ENCODE data around the gene KIF16B.
"Not testable (repeated sequence)": the region's sequence is repeated elsewhere in the genome, so short reads cannot be mapped to it uniquely, and the experiment has no call there.

The KIF16B gene

GRCh38 chr20:16573001-16573965 lies at the start of gene KIF16B:
TSS of gene KIF16B (minus strand) at chr20:16573448. CDS start at chr20:16573275, 173 bp downstream.
- peak; percentile 83 for DNase-seq

GRCh38 chr20:16622501-16622900 lies 49.3 kb upstream of the KIF16B start:
- no peak for DNase-seq

- no peak for DNase-seq
Measured at GRCh38 chr20:16621435-16622141, 48.3 kb upstream of the KIF16B start.

- DNase-seq, result no peak
Measured at GRCh38 chr20:16620961-16621360, 47.7 kb upstream of the KIF16B start.

GRCh38 chr20:16619953-16620352 lies 46.7 kb upstream of the KIF16B start:
- no peak for DNase-seq

GRCh38 chr20:16617056-16617455 lies 43.8 kb upstream of the KIF16B start:
- DNase-seq, result no peak

GRCh38 chr20:16616317-16616716 lies 43.1 kb upstream of the KIF16B start:
- no peak for DNase-seq

GRCh38 chr20:16615199-16615598 lies 42.0 kb upstream of the KIF16B start:
- DNase-seq, result no peak

- DNase-seq, result no peak
Measured at GRCh38 chr20:16613954-16614353, 40.7 kb upstream of the KIF16B start.

GRCh38 chr20:16612706-16613105 lies 39.5 kb upstream of the KIF16B start:
- no peak for DNase-seq

- DNase-seq, result no peak
Measured at GRCh38 chr20:16611817-16612216, 38.6 kb upstream of the KIF16B start.

- DNase-seq, result no peak
Measured at GRCh38 chr20:16609066-16609465, 35.8 kb upstream of the KIF16B start.

- no peak for DNase-seq
Measured at GRCh38 chr20:16608277-16608650, 35.0 kb upstream of the KIF16B start.

- no peak for DNase-seq
Measured at GRCh38 chr20:16607364-16608276, 34.4 kb upstream of the KIF16B start.

GRCh38 chr20:16606468-16607070 lies 33.3 kb upstream of the KIF16B start:
- no peak for DNase-seq

- DNase-seq, result no peak
Measured at GRCh38 chr20:16601047-16601446, 27.8 kb upstream of the KIF16B start.

- no peak for DNase-seq
Measured at GRCh38 chr20:16599257-16599656, 26.0 kb upstream of the KIF16B start.

GRCh38 chr20:16596991-16597390 lies 23.7 kb upstream of the KIF16B start:
- no peak for DNase-seq

- not testable (repeated sequence) for DNase-seq
Measured at GRCh38 chr20:16596404-16596803, 23.2 kb upstream of the KIF16B start.

GRCh38 chr20:16595376-16595775 lies 22.1 kb upstream of the KIF16B start:
- DNase-seq, result no peak

- no peak for DNase-seq
Measured at GRCh38 chr20:16590041-16590633, 16.9 kb upstream of the KIF16B start.

GRCh38 chr20:16589623-16590022 lies 16.4 kb upstream of the KIF16B start:
- DNase-seq, result no peak

All from stimulated activated CD4-positive, alpha-beta T cell treated with anti-CD3 and anti-CD28 coated beads, Interleukin-4, amount 100 ng/mL, for 24 hours (primary cell).